Embryonic facial prominence (tissue), 1 donor: ENCODE data around the gene PDPR.
"Not testable (repeated sequence)": the region's sequence is repeated elsewhere in the genome, so short reads cannot be mapped to it uniquely, and the experiment has no call there.

Experiments
- DNase-seq: peaks from one replicate; pipeline ENCODE4 v3.0.0-alpha.2; 2016; ENCODE audit errors: extremely low spot score

PDPR gene

GRCh38 chr16:70113982-70114826 is at the start of gene PDPR:
TSS of gene PDPR (plus strand) at chr16:70114332. CDS start at chr16:70120493, 6,161 bp downstream.
- DNase-seq: peak; percentile 55

DNA sequence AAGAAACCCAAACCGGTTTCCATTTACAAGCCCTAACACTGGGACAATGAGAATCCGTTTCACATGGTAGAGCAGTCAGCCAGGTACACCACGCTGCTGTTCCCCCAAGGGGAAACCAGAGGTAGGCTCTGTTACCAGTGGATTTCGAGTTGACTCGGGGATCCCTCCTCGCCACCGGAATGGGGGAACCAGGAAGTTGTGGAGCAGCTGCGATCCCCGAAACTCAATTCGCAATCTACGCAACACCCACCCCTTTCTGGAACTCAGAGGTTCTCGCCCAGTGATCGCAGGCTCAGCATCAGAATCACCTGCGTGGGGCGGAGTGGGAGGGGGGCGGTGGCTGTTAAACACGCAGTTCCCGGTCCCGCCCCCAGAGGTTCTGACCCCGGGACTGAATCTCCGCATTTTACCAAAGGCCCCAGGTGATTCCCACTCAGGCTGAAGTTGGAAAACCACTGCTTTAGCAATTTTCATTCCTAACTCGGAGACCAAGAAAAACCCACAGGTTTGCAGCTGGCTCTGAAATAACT is 49.2 kb upstream of the PDPR start:
- DNase-seq: not testable (repeated sequence)

DNA sequence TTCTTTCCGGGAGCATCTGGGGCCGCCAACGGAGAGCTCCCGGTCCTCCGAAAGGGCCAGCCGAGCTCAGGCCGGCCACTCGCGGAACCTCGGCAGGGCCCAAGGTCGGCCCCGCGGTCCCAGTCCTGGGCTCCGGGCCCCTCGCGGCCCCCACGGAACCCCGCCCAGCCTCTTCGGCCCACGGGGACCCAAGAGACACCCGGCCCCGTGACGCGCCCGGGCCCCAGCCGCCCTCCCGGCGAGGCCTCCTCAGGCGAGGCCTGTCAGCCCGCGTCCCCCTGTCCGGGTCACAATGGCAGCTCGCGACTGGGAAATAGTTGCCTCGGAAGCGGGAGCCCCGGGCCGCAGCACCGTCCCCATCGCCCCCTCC is 48.8 kb upstream of the PDPR start:
- not testable (repeated sequence) for DNase-seq

- peak; percentile 45 for DNase-seq
Observed at GRCh38 chr16:70065746-70066658, 48.1 kb upstream of the PDPR start.

- not testable (repeated sequence) for DNase-seq
Observed at GRCh38 chr16:70066751-70067150, 47.4 kb upstream of the PDPR start.

DNA sequence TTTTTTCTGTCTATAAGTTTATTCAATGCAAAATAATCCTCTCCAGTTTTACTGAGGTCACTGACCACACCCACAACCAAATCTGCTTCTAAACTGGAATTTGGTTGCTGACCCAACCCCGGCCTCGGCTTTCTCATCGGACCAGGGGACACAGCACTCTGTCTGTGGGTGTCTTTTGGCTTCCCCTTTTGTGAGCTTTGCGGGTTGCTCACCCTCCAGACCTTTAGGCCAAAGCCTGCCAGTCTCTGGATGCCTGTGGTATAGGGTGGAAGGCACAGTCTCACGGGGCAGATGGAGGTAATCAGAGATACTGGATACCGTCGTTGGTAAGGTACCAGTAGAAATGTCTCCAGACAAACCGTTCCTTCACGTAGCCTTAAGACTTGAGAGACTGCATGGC is 35.1 kb upstream of the PDPR start:
- not testable (repeated sequence) for DNase-seq

GRCh38 chr16:70081219-70081618 is 32.9 kb upstream of the PDPR start:
- DNase-seq: not testable (repeated sequence)

DNA sequence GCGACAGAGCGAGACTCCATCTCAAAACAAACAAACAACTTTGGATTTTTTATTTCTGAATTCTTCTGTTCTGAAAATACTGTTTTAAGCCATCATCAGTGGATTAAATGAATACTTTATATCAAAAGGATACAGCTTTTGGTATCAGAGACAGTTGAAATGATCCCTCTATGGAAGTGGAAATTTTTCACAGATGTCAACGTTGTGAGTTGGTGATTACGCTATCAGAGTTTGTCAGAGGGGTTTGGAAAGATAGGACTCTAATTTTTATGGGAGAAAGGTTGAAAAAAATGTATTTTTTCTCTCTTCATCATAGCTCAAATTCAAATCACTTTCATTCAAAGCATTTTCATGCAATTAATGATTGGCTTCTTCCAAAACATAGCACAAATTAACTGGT is 30.2 kb upstream of the PDPR start:
- not testable (repeated sequence) for DNase-seq

GRCh38 chr16:70088160-70088559 is 26.0 kb upstream of the PDPR start:
- DNase-seq: not testable (repeated sequence)

GRCh38 chr16:70088877-70089276 is 25.3 kb upstream of the PDPR start:
- DNase-seq: not testable (repeated sequence)

DNA sequence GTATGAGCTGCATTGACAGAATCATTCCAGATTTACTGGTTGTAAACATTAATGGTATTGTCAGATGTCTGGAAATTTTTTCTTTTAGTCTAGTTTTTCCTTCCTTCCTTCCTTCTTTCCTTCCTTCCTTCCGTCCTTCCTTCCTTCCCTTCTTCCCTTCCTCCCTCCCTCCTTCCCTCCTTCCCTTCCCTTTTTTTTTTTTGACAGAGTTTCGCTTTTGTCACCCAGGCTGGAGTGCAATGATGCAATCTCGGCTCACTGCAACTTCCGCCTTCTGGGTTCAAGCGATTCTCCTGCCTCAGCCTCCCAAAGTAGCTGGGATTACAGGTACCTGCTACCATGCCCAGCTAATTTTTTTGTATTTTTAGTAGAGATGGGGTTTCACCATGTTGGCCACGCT is 24.8 kb upstream of the PDPR start:
- DNase-seq: not testable (repeated sequence)

GRCh38 chr16:70091104-70091503 is 23.0 kb upstream of the PDPR start:
- DNase-seq: not testable (repeated sequence)

DNA sequence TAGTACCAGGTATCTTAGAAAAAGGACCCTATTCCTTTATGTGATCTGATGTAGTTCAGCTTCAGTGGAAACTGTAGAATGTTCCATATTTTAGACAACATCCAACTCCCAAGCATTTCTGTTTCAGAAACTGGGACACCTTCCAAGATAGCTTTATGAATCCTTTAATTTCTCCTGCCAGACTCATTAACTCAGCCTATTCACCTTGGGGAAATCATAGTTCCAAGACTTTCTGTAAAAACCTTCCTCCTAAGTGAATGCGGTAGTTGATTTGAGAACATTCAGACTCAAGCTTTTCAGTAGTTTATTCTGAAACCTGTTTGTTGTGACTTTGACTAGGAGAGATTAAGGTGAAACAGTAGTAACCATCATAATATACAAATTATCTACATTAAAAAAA is 20.0 kb upstream of the PDPR start:
- DNase-seq: not testable (repeated sequence)

GRCh38 chr16:70109583-70110279 is 4.4 kb upstream of the PDPR start:
- DNase-seq: not testable (repeated sequence)

DNA sequence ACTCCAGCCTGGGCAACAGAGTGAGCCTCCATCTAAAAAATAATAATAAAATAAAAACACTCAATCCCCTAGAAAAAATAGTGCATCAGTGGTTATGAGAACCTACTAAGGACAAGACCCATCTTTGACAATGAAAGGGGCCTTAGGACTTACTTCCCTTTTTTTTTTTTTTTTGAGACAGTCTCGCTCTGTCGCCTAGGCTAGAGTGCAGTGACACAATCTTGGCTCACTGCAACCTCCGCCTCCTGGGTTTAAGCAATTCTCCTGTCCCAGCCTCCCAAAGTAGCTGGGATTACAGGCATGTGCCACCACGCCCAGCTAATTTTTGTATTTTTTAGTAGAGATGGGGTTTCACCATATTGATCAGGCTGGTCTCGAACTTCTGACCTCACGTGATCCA is 2.0 kb upstream of the PDPR start:
- DNase-seq: not testable (repeated sequence)

DNA sequence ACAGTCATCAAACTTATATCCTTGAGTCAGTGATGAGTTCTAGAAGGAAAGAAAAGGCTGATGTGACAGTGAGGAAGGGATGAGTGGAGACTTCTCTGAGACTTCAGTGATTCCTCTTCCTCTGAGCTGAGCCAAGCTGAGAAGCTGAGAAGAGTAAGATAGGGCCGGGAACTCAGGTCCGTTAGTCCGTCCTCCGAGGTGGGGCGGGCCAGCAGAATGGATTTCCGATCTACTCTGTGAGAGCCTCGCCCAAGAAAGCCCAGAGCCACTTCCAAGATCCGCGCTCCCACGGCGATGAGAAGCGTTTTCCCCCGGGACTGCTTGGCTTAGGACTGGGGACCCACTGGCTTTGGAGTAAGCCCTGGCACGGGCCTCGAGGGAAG is 542 bp upstream of the PDPR start:
- DNase-seq: not testable (repeated sequence)

- DNase-seq: not testable (repeated sequence)
Observed at GRCh38 chr16:70118354-70118753, 4.2 kb downstream of the PDPR start.

GRCh38 chr16:70118776-70119175 is 4.6 kb downstream of the PDPR start:
- DNase-seq: not testable (repeated sequence)

DNA sequence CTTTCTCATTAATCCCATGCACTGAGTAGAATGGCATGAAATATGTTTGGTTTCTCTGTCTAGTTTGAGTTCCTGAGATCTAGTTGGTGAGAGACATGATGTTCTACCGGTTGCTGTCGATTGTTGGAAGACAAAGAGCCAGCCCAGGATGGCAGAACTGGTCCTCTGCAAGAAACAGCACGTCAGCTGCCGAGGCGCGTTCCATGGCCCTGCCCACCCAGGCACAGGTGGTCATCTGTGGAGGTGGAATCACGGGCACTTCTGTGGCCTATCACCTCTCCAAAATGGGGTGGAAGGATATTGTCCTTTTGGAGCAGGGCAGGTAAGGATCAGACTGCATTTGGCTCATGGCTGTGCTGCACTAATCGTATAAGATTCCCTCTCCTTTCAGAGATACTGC is 6.3 kb downstream of the PDPR start:
- not testable (repeated sequence) for DNase-seq

DNA sequence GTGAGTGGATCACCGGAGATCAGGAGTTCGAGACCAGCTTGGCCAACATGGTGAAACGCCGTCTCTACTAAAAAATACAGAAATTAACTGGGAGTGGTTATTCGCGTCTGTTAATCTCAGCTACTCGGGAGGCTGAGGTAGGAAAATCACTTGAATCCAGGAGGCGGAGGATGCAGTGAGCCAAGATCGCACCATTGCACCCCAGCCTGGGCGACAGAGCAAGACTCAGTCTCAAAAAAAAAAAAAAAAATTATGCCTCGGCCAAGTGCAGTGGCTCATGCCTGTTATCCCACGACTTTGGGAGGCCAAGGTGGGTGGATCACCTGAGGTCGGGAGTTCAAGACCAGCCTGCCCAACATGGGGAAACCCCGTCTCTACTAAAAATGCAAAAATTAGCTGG is 9.7 kb downstream of the PDPR start:
- not testable (repeated sequence) for DNase-seq

GRCh38 chr16:70126226-70126625 is 12.1 kb downstream of the PDPR start:
- DNase-seq: not testable (repeated sequence)

- not testable (repeated sequence) for DNase-seq
Observed at GRCh38 chr16:70127706-70128105, 13.6 kb downstream of the PDPR start.
